Putamen (tissue), 1 donor: ENCODE measurements around the gene HEXA.

Experiments
- DNase-seq: peaks from one replicate; pipeline ENCODE4 v3.0.0-alpha.2; 2016; ENCODE audit warnings: low spot score

Gene HEXA

DNA sequence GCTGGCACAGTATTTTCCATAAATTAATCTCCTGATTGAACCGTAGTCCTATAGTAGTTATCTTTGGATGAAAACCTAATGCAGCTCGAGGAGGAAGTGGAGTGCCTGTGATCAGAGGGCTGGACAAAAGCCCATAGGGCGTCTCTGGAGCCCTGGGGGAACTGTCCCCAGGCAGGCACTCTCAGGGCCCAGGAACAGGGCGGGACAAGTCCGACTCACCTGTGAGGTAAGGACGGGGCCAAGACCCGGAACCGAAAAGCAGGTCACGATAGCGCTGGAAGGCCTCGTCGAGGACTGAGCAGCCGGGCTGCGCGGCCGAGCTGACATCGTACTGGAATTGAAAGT is 341 bp downstream of the HEXA start:
- DNase-seq = no peak

DNA sequence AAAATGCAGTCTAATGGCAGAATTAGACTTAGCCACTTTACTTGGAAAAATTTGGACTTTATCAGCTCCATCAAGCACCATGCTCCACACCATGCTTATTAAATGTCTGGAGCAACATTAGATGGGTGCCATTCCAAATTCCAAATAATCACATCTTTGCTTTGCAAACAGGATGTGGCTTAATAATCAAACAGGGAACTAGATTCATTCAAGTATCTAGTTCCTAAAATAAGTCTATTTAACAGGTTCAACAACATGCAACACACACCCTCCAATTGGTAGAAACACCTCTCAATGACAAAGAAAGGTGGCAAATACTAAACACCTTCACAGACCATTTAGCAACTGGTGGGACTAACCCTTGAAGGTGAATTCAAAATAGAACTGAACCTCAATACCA is 3.5 kb downstream of the HEXA start:
- no peak for DNase-seq

- DNase-seq = no peak
These were observed 5.8 kb downstream of the HEXA start for GRCh38 chr15:72369964-72370363.

GRCh38 chr15:72368899-72369298 is 6.9 kb downstream of the HEXA start:
- DNase-seq = no peak

- DNase-seq = no peak
These were observed 7.5 kb downstream of the HEXA start for GRCh38 chr15:72368325-72368724.

DNA sequence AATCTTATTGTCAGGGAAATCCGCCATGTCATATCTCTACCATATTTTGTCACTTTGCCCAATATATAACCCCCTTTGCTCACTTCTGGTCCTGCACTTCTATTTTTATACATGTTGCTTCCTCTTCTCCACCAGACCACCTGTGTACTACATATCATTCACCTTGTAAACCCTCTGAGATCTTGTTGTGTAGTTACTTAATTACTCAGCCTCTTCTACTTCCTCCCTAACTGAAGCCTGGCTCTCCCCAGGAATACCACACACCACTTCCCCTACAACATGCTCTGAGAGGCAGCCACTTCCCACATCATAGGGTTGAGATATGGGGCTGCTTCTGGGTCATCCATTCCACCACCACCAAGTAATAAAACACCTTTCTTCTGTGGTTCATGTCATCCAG is 10.0 kb downstream of the HEXA start:
- no peak for DNase-seq

DNA sequence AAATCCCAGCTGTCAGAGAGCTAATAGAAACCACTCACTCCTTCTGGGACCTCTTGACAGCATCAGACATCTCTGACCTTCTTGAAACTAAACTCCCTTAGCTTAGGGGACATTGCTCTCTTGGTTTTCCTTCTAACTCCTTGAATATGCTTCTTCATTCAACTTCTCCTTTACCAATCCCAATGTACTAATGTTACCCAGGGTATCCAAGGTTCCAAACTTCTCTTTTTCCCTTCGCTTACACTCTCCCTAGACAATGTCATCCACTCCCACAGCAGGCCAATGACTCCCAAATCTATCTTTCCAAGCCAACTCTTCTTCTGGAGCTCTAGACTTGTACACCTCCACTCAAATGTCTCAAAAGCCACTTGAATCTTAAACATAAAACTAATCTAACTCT is 14.6 kb downstream of the HEXA start:
- DNase-seq = no peak

- DNase-seq = no peak
These were observed 17.1 kb downstream of the HEXA start for GRCh38 chr15:72358650-72359171.

GRCh38 chr15:72358121-72358520 is 17.7 kb downstream of the HEXA start:
- DNase-seq = no peak

GRCh38 chr15:72354496-72354895 is 21.3 kb downstream of the HEXA start:
- DNase-seq = no peak

GRCh38 chr15:72353266-72353665 is 22.5 kb downstream of the HEXA start:
- DNase-seq = no peak

GRCh38 chr15:72345806-72346205 is 30.0 kb downstream of the HEXA start:
- DNase-seq = no peak

GRCh38 chr15:72345280-72345679 is 30.5 kb downstream of the HEXA start:
- no peak for DNase-seq

DNA sequence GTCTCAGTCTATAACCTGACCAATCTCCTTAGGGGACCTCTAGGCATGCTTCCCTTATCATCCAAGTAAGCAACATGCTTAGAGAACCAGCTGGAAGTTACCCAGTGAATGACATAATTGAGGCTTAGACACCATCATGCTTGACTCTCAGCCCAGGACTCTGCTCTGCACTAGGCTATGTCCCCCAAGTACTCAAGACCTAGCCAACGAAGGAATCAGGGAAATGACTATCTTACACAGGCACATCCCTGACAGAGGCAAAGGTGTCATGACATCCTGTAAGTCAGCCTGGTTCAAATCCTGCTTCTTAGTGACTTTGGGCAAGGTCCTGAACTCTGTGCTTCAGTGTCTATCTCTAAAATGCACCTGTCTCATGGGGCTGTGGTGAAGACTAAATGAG is 31.2 kb downstream of the HEXA start:
- no peak for DNase-seq

- DNase-seq = no peak
These were observed 33.4 kb downstream of the HEXA start for GRCh38 chr15:72342385-72342784.

GRCh38 chr15:72341361-72341760 is 34.5 kb downstream of the HEXA start:
- no peak for DNase-seq

DNA sequence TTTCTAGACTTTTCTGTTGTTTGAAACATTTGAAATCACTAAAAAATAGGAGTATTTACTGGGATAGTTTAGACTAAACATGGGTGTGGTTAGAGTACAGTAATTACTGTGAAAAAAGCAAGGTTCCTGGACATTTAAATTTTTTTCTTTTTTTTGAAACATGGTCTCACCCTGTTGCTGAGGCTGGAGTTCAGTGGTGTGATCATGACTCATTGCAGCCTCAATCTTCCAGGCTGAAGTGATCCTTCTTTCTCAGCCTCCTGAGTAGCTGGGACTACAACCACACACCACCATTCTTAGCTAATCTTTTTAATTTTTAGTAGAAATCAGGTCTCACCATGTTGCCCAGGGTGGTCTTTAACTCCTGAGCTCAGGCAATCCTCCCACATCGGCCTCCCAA is 35.4 kb downstream of the HEXA start:
- DNase-seq = no peak

DNA sequence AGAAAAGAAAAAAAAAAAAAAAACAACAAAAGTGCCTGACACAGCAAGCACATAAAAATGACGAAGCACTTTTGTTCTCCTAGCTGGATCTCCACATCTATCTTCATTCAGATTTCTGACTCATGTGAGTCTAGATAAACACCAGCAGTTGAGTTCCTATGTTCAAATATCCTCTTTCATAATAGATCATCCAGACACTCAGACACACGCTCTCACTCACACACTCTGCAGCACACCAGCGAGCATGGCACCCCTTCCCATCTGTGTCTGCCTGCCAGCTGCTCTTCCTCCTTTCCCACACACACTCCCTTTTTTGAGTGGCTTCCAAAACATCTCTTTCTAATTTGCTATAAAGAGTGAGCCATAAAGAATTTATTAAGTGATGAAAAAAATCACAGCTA is 36.0 kb downstream of the HEXA start:
- peak; percentile 18 for DNase-seq

DNA sequence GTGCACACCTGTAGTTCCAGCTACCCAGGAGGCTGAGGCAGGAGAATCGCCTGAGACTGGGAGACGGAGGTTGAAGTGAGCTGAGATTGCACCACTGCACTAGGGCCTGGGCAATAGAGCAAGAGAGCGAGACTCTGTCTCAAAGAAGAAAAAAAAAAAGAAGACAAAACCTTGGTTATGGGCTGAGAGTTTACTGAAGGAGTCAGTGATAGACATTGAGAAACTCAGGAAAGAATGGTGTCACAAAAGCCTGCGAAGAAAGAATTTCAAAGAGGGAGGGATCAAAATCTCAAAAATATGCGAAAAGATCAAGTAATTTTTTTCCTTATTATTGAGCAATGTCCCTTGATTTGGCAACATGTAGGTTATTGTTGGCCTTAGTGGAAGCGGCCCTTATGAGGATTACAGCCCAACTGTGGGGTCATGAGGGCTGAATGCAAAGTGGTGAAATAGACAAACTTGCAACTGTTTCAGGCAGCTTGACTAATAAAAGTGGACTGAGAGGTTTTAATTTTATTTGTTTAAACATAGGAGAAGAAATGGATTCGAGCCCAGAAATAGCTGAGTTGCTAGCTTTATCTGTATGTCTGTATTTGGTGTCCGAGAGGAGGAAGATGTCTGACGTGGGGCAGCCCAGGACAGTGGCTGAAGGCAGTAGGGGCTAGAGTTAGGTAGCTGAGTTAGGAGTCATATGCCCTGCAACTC is 37.0 kb downstream of the HEXA start:
- no peak for DNase-seq

DNA sequence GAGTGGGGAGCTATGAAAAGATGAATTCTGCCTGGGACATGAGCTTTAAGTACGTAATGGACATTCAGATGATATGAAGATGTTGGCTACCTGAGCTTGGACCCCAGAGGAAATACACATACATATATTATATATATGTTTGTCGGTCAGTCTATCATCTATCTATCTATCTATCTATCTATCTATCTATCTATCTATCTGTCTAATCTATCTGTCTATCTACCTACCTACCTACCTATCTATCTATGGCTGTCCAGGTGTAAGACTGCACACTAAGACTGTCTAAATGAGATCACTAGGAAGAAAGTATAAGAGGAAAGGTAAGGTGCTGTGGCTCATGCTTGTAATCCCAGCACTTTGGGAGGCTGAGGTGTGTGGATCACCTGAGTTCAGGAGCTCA is 37.7 kb downstream of the HEXA start:
- no peak for DNase-seq

DNA sequence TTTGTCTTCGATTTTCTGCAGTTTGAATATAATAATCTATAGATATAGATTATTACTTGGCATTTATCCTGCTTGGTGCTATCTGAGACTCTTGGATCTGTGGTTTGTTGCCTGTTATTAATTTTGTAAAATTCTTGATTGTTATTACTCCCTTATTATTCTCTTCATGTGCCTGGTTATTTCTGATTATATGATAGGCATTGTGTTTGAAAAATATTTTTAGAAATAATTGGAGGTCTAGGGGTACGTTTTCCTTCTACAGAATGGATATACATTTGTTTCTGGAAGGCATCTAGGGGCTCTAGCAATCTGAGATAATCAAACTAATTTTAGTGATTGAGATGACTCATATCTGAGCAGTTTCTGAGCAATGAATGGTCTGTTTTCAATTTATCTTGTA is 41.0 kb downstream of the HEXA start:
- no peak for DNase-seq

DNA sequence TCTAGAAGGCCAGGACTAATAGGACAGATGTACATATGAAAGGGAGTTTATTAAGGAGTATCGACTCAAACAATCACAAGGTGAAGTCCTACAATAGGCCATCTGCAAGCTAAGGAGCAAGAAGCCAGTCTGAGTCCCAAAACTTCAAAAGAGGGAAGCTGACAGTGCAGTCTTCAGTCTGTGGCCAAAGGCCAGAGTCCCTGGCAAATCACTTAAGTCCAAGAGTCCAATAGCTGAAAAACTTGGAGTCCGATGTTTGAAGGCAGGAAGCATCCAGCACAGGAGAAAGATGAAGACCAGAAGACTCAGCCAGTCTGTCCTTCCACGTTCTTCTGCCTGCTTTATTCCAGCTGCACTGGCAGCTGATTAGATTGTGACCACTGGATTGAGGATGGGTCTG is 44.8 kb downstream of the HEXA start:
- DNase-seq = no peak

- DNase-seq = no peak
These were observed 52.1 kb downstream of the HEXA start for GRCh38 chr15:72323752-72324151.

DNA sequence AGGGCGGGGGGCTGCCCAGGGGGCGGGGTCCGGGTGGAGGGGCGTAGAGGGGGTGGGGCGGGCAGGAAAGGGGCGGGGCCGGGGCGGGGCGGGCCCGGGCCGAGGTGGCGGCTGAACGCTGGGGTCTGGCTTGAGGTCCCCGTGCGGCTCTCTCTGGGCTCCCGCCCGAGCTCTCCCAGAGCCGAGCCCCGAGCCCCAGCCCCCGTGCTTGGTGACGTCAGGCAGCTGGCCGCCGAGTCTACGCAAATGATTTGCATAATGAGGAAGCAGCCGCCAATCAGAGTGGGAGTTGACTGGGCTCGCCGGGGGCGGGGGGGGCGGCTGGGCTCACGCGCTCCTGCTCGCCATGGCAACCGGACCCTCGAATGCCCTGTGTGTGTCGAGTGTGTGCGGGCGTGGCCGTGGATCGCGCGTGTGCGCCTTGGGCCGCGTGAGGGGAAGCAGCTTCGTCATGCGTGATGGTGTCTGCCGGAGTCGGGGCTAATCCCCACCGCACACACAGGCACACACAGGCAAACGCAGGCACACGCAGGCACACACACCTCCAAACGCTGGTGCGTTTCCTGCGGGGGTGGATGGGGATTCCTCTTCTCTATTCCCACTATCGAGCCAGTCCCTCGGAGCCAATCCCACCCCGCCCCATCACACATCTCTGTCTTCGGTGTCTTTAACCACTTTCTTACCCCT is 55.7 kb downstream of the HEXA start, which contains the start of gene CELF6:
Gene CELF6, minus strand, starts transcription at position 173 of the 687 bp plus-strand sequence. CDS start 283 bp downstream, outside the sequence.
- peak; percentile 62 for DNase-seq
